ENCODE results near the gene HEPHL1. TPM values are rescaled to one million over a fixed set of nuclear protein-coding genes. Genes with fewer than 3 reads are reported as not detected.

The HEPHL1 gene
- total RNA-seq, 1 donor from 2014 or later = not detected

- peaks cover 24% of the 10 kb centered on the region for H3K27me3 Mint-ChIP-seq (ENCODE audit: low read depth)
- H3K27ac Mint-ChIP-seq (ENCODE audit: unreplicated experiment) = no peak overlapping the region
- H3K36me3 Mint-ChIP-seq (ENCODE audit: low read depth) = no peaks in the 10 kb centered on the region
- peaks cover 8% of the 10 kb centered on the region for H3K9me3 Mint-ChIP-seq (ENCODE audit: low read depth)
- TF ChIP-seq CTCF (IDR thresholded peaks at IDR 0.05) = no peak
- no peak overlapping the region for H3K4me3 Mint-ChIP-seq (ENCODE audit: unreplicated experiment)
- no peaks in the 10 kb centered on the region for H3K4me1 Mint-ChIP-seq (ENCODE audit: low read depth)
- no peak for DNase-seq (ENCODE audit: low spot score)
These were observed 37.5 kb upstream of the HEPHL1 start for GRCh38 chr11:93983542-93984195.

GRCh38 chr11:93984196-93984567, 37.0 kb upstream of the HEPHL1 start:
- no peak overlapping the region for H3K4me3 Mint-ChIP-seq (ENCODE audit: unreplicated experiment)
- H3K36me3 Mint-ChIP-seq (ENCODE audit: low read depth) = no peaks in the 10 kb centered on the region
- peaks cover 6% of the 10 kb centered on the region for H3K9me3 Mint-ChIP-seq (ENCODE audit: low read depth)
- H3K27me3 Mint-ChIP-seq (ENCODE audit: low read depth) = peaks cover 26% of the 10 kb centered on the region
- no peak for DNase-seq (ENCODE audit: low spot score)
- no peak overlapping the region for H3K27ac Mint-ChIP-seq (ENCODE audit: unreplicated experiment)
- H3K4me1 Mint-ChIP-seq (ENCODE audit: low read depth) = no peaks in the 10 kb centered on the region
- TF ChIP-seq CTCF (IDR thresholded peaks at IDR 0.05) = no peak

GRCh38 chr11:93984936-93985335, 36.2 kb upstream of the HEPHL1 start:
- Mint-ChIP-seq H3K4me1 (ENCODE audit: low read depth) (no peaks in the 10 kb centered on the region), H3K9me3 (ENCODE audit: low read depth) (no peaks in the 10 kb centered on the region), H3K27me3 (ENCODE audit: low read depth) (peaks cover 20% of the 10 kb centered on the region), H3K27ac (ENCODE audit: unreplicated experiment) (no peak overlapping the region), H3K36me3 (ENCODE audit: low read depth) (no peaks in the 10 kb centered on the region), H3K4me3 (ENCODE audit: unreplicated experiment) (no peak overlapping the region)
- no peak for TF ChIP-seq CTCF (IDR thresholded peaks at IDR 0.05)
- DNase-seq (ENCODE audit: low spot score) = no peak

GRCh38 chr11:93986716-93987115, 34.4 kb upstream of the HEPHL1 start:
- Mint-ChIP-seq H3K27ac (ENCODE audit: unreplicated experiment) (no peak overlapping the region), H3K36me3 (ENCODE audit: low read depth) (no peaks in the 10 kb centered on the region), H3K27me3 (ENCODE audit: low read depth) (peaks cover 15% of the 10 kb centered on the region), H3K4me3 (ENCODE audit: unreplicated experiment) (no peak overlapping the region), H3K4me1 (ENCODE audit: low read depth) (no peaks in the 10 kb centered on the region), H3K9me3 (ENCODE audit: low read depth) (no peaks in the 10 kb centered on the region)
- DNase-seq (ENCODE audit: low spot score) = no peak
- no peak for TF ChIP-seq CTCF (IDR thresholded peaks at IDR 0.05)

- H3K4me1 Mint-ChIP-seq (ENCODE audit: low read depth) = no peaks in the 10 kb centered on the region
- no peak for TF ChIP-seq CTCF (IDR thresholded peaks at IDR 0.05)
- H3K27ac Mint-ChIP-seq (ENCODE audit: unreplicated experiment) = no peak overlapping the region
- peaks cover 14% of the 10 kb centered on the region for H3K27me3 Mint-ChIP-seq (ENCODE audit: low read depth)
- peaks cover 3% of the 10 kb centered on the region for H3K36me3 Mint-ChIP-seq (ENCODE audit: low read depth)
- peaks cover 8% of the 10 kb centered on the region for H3K9me3 Mint-ChIP-seq (ENCODE audit: low read depth)
- H3K4me3 Mint-ChIP-seq (ENCODE audit: unreplicated experiment) = no peak overlapping the region
- no peak for DNase-seq (ENCODE audit: low spot score)
These were observed 32.7 kb upstream of the HEPHL1 start for GRCh38 chr11:93988455-93988854.

Measured in chondrocyte (in vitro differentiated cells).